GM12872 (cell line): ENCODE data around the gene PIK3R6.
A peak's percentile ranks its signal among the peaks of the same experiment; 100 is the strongest.

Experiments
- TF ChIP-seq, protein P1 (sequence below): IDR thresholded peaks from 3 replicates; pipeline ENCODE4 v1.5.1; 2011; ENCODE audit warnings: low read depth, mild to moderate bottlenecking, low read length, moderate library complexity; ENCODE audit not compliant: insufficient read depth

PIK3R6 gene

DNA sequence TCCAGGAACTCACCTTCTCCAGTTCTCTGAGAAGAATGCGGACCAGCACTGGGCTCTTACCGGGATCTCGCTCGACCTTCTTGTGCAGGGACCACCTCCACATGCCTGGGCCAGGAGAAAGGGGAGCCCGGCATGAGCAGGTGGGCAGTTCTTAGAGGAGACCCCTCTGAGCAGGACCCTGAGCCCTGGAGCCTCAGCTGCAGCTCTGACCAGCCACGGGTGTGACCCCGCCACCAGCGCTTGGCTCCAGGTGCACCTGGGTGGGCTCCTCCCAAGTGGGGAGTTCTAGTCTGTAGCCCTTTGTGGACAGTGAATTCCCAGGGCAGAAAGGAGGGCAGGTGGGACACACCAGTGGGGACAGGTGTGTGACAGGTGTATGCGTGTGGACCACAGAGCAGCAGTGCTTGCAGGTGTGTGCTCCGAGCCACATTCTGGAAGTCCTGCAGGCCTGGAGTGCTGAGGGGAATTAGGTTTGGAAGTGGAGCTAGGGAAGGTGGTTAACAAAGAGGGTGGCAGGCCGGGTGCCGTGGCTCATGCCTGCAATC, 28.9 kb downstream of the PIK3R6 start:
- TF ChIP-seq, protein P1, sequence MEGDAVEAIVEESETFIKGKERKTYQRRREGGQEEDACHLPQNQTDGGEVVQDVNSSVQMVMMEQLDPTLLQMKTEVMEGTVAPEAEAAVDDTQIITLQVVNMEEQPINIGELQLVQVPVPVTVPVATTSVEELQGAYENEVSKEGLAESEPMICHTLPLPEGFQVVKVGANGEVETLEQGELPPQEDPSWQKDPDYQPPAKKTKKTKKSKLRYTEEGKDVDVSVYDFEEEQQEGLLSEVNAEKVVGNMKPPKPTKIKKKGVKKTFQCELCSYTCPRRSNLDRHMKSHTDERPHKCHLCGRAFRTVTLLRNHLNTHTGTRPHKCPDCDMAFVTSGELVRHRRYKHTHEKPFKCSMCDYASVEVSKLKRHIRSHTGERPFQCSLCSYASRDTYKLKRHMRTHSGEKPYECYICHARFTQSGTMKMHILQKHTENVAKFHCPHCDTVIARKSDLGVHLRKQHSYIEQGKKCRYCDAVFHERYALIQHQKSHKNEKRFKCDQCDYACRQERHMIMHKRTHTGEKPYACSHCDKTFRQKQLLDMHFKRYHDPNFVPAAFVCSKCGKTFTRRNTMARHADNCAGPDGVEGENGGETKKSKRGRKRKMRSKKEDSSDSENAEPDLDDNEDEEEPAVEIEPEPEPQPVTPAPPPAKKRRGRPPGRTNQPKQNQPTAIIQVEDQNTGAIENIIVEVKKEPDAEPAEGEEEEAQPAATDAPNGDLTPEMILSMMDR = no peak

DNA sequence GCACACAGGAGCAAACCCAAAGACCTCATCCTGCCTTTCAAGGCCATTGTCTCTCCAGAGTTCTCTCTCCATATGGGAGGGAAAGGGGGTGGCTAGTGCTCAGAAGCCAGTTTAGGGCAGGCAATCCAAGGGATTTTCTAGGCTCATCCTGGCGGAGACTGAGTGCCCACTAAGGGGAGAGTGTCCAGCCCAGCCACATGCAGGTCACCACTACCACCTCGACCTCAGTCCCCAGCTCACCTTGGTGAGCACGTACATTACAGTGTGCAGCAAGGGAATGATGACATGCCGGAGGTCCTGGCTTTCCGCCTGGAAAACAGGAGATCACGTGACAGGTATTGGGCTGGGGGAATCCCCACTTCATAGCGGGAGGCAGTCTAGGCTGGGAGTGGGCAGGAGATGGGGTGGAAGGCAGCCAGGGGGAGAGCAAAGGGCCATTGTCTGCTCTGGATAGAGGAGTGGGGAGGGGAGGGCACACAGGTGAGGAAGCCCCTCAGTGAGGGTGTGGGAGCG, 29.9 kb downstream of the PIK3R6 start:
- TF ChIP-seq, protein P1 = no peak

DNA sequence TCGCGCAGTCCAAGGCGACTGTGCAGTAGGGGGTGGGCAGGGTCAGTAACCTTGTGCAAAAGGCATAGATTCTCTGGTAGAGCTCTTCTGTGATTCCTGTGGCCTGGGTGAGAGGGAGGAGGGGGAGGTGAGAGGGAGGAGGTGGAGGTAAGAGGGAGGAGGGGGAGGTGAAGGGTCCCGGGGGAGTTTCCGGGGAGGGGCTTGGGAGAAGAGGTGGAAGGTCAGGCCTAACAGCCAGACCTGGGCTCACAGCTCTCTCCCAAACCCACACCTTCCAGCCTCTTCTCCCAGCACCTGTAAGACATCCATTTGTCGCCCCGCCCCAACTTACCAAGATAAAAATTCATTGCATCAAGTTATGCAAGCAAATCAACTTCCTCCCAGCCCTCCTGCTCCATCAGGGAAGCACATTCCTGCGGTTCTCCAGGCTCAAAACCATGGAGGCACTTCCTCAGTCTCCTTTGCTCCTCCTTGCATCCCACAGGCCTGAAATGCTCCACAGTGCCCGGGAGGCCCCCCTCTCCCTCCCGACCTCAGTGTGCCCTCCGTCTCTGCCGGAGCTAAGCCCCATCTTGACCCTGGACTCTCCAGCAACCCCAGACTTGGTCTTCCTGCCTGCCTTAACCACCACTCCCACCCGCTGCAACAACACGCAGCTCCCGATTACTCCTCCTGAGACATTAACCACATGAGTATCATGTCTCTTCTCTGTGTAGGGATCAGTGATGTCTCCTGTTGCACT, 30.5 kb downstream of the PIK3R6 start:
- TF ChIP-seq, protein P1 = no peak

- TF ChIP-seq, protein P1 = no peak
These were observed 31.7 kb downstream of the PIK3R6 start for GRCh38 chr17:8835631-8836364.

DNA sequence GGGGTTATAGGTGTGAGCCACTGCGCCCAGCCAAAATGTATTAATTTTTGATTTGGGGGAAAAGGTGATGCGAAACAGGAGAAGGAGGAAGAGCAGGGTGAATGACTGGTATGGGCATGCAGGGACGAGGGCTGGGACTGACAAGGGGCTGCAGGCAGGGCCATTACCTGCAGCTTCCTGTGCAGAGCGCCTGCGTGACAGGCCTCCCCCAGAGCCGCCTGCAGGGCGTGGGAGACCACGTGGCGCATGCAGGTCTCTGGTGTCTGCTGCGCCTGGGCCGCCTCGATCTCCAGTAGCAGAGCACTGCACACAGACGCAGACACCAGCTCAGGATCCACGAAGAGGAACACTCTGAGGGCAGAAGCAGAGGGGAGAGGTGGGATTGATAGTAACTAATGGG, 32.4 kb downstream of the PIK3R6 start:
- TF ChIP-seq, protein P1 = no peak

- TF ChIP-seq, protein P1 = peak; percentile 74
These were observed 34.6 kb downstream of the PIK3R6 start for GRCh38 chr17:8832711-8833352.
